ENCODE results near the gene CAP1.

Gene CAP1

DNA sequence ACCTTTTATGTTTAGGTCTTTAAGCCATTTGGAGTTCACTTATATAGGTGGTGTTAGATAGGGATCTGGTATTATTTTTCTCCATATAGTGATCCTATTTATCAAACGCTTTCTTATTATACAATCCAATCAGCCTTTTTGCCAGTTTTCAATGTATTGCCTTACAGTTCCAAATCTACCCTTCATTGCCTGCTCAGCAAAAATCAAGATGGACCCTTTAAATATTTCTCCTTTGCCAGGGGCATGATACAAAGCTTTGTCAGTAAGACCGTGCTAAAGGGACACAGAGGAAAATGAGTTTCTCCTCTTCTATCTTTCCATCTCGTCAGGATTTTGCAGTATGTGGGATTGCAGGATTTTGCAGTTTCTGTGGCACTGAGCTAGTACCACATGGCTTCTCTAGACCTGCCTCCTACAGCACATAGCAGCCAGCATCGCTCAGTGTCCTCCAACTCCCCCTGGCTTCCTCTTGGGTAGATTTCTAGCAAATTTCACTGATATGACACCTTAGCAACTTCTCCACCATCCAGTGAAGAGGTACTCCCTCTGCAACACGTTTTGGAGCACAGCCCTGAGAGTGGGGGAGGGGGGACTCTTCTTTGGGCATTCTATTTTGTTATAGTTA lies 22.5 kb upstream of the CAP1 start:
- no peaks in the 10 kb centered on the region for H3K27me3 ChIP-seq (replicated peaks in 2 of 5; ENCODE audit: control insufficient read depth in 4 of 5, insufficient read depth in 5 of 5, low read length in 4 of 5)
- ChIA-PET CTCF (interaction anchor here (1.0 kb wide), 1 partner anchor 14 kb away, joined by 4 read pairs; no protein-coding TSS in a partner anchor), POLR2A (no interaction called here)
- H3K36me3 ChIP-seq (ENCODE audit: control insufficient read depth in 4 of 4, insufficient read depth in 4 of 4, low read length in 3 of 4), result no peaks in the 10 kb centered on the region
- no peak overlapping the region for H3K27ac ChIP-seq (ENCODE audit: insufficient read depth in 1 of 2, low read depth in 1 of 2, low read length in 2 of 2, poor library complexity in 1 of 2, severe bottlenecking in 2 of 2)
- no peak for DNase-seq
- H3K9me3 ChIP-seq (ENCODE audit: control extremely low read depth in 1 of 5, control insufficient read depth in 4 of 5, insufficient read depth in 2 of 5, low read depth in 1 of 5, low read length in 4 of 5), result peaks cover 0 to 2% (median 0%) of the 10 kb centered on the region in 5 experiments
- H3K4me3 ChIP-seq (ENCODE audit: control insufficient read depth in 1 of 7, extremely low read depth in 1 of 7, insufficient read depth in 4 of 7, low read depth in 2 of 7, low read length in 6 of 7), result no peak overlapping the region
- H3K4me1 ChIP-seq (ENCODE audit: control extremely low read depth in 1 of 4, control insufficient read depth in 4 of 4, insufficient read depth in 4 of 4, low read length in 3 of 4), result peaks cover 2 to 22% (median 12%) of the 10 kb centered on the region in 4 experiments
- WGBS (ENCODE audit: insufficient coverage), result 90% methylated on average over 2 of the region's 5 CpGs

DNA sequence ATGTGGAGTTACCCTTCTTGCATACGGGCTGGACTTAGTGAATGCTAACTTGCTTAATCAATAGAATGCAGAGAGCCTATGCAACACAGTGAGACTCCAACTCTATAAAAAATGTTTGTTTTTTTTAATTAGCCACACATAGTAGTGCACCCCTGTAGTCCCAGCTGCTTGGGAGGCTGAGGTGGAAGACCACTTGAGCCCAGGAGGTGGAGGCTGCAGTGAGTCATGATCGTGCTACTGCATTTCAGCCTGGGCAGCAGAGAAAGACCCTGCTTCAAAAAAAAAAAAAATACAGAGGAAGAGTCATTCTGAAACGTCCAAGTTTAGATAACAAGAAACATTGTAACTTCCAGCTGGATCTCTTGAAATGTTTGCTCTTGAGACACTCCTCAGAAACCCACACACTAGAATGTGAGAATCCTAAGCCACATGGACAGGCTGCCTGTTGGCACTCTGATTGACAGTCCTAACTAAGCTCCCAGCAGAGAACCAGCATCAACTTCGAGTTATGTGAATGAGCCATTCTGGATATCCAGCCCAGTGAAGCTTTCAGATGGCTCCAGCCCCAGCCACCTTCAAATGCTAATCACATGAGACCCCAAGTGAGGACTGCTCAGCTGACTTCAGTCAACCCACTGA lies 20.0 kb upstream of the CAP1 start:
- DNase-seq, result no peak
- Histone ChIP-seq H3K4me1 (ENCODE audit: control extremely low read depth in 1 of 4, control insufficient read depth in 4 of 4, insufficient read depth in 4 of 4, low read length in 3 of 4) (peaks cover 0 to 3% (median 0%) of the 10 kb centered on the region in 4 experiments), H3K36me3 (ENCODE audit: control insufficient read depth in 4 of 4, insufficient read depth in 4 of 4, low read length in 3 of 4) (no peaks in the 10 kb centered on the region), H3K4me3 (ENCODE audit: control insufficient read depth in 1 of 7, extremely low read depth in 1 of 7, insufficient read depth in 4 of 7, low read depth in 2 of 7, low read length in 6 of 7) (no peak overlapping the region), H3K27ac (ENCODE audit: insufficient read depth in 1 of 2, low read depth in 1 of 2, low read length in 2 of 2, poor library complexity in 1 of 2, severe bottlenecking in 2 of 2) (no peak overlapping the region), H3K9me3 (ENCODE audit: control extremely low read depth in 1 of 5, control insufficient read depth in 4 of 5, insufficient read depth in 2 of 5, low read depth in 1 of 5, low read length in 4 of 5) (peaks cover 0 to 5% (median 0%) of the 10 kb centered on the region in 5 experiments), H3K27me3 (replicated peaks in 2 of 5; ENCODE audit: control insufficient read depth in 4 of 5, insufficient read depth in 5 of 5, low read length in 4 of 5) (no peaks in the 10 kb centered on the region)
- CTCF ChIA-PET, result interaction anchor here (1.0 to 1.4 kb wide), 3 partner anchors 10 to 102 kb away, joined by 4 to 5 read pairs (median 5); no protein-coding TSS in a partner anchor
- WGBS (ENCODE audit: insufficient coverage), result 89% methylated on average over 1 of the region's 4 CpGs
- POLR2A ChIA-PET, result interaction anchor here (0.6 kb wide), 1 partner anchor 196 kb away, joined by 3 read pairs; no protein-coding TSS in a partner anchor

DNA sequence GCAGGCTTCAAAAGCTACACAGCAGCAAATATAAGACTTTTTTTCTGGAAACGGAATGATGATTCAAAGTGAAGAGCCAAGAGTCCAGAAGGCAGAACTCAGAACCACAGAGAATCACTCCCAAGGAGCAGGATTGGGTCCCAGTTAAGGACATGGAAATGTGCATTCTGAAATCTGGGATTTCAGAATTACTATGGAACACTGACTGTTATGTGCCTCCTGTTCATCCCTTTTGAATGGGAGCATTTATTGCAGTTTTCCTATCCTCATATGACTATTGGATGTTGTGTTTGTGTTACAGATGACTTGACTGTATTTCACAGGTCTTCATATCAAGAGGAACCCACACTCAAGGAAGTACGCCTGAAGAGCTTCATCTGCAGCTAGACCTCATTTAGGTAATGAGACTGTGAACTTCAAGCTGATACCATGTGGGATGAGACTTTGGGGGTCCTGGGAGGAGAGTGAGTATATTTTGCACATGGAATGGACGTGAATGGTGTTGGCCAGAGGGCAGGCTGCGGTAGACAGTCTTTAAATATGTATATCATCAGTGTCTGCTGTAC lies 17.1 kb upstream of the CAP1 start:
- H3K36me3 ChIP-seq (ENCODE audit: control insufficient read depth in 4 of 4, insufficient read depth in 4 of 4, low read length in 3 of 4), result no peaks in the 10 kb centered on the region
- DNase-seq, result no peak
- CTCF ChIA-PET, result interaction anchor here (2.7 to 3.0 kb wide), 2 partner anchors 8 to 9 kb away, joined by 8 to 12 read pairs; no protein-coding TSS in a partner anchor
- POLR2A ChIA-PET, result no interaction called here
- H3K27ac ChIP-seq (ENCODE audit: insufficient read depth in 1 of 2, low read depth in 1 of 2, low read length in 2 of 2, poor library complexity in 1 of 2, severe bottlenecking in 2 of 2), result no peak overlapping the region
- 100% methylated on average over 2 of the region's 4 CpGs for WGBS (ENCODE audit: insufficient coverage)
- H3K4me3 ChIP-seq (ENCODE audit: control insufficient read depth in 1 of 7, extremely low read depth in 1 of 7, insufficient read depth in 4 of 7, low read depth in 2 of 7, low read length in 6 of 7), result no peak overlapping the region
- H3K27me3 ChIP-seq (replicated peaks in 2 of 5; ENCODE audit: control insufficient read depth in 4 of 5, insufficient read depth in 5 of 5, low read length in 4 of 5), result no peaks in the 10 kb centered on the region
- H3K4me1 ChIP-seq (ENCODE audit: control extremely low read depth in 1 of 4, control insufficient read depth in 4 of 4, insufficient read depth in 4 of 4, low read length in 3 of 4), result no peaks in the 10 kb centered on the region
- peaks cover 0 to 8% (median 3%) of the 10 kb centered on the region in 5 experiments for H3K9me3 ChIP-seq (ENCODE audit: control extremely low read depth in 1 of 5, control insufficient read depth in 4 of 5, insufficient read depth in 2 of 5, low read depth in 1 of 5, low read length in 4 of 5)

DNA sequence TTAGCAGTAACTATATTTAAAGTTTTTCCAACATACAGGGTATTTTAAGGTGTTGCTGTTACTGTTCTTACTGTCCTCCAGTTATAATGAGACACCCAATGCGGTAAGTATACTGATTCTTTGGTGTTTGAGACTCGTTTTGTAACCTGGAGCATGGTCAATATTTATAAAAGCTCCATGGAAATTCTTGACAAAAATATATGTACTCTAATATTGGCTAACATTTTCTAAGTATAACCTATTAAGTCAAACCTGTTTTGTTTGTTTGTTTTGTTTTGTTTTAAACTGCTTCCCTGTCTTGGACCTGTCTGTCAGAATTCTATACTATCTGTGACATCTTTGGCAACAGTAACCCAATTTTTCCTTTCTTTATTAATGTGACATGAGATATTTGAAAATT lies 15.9 kb upstream of the CAP1 start:
- H3K27ac ChIP-seq (ENCODE audit: insufficient read depth in 1 of 2, low read depth in 1 of 2, low read length in 2 of 2, poor library complexity in 1 of 2, severe bottlenecking in 2 of 2), result no peak overlapping the region
- no peaks in the 10 kb centered on the region for H3K36me3 ChIP-seq (ENCODE audit: control insufficient read depth in 4 of 4, insufficient read depth in 4 of 4, low read length in 3 of 4)
- H3K4me1 ChIP-seq (ENCODE audit: control extremely low read depth in 1 of 4, control insufficient read depth in 4 of 4, insufficient read depth in 4 of 4, low read length in 3 of 4), result peaks cover 0 to 6% (median 5%) of the 10 kb centered on the region in 4 experiments
- H3K27me3 ChIP-seq (replicated peaks in 2 of 5; ENCODE audit: control insufficient read depth in 4 of 5, insufficient read depth in 5 of 5, low read length in 4 of 5), result no peaks in the 10 kb centered on the region
- no peak for DNase-seq
- CTCF ChIA-PET, result interaction anchor here (0.7 to 3.0 kb wide), 4 partner anchors 10 to 210 kb away, joined by 3 to 8 read pairs (median 4); no protein-coding TSS in a partner anchor
- no CpG with 5 or more reads among the region's 2 CpGs for WGBS (ENCODE audit: insufficient coverage)
- POLR2A ChIA-PET, result interaction anchor here (0.5 kb wide), 1 partner anchor 102 kb away, joined by 4 read pairs; no protein-coding TSS in a partner anchor
- peaks cover 0 to 8% (median 3%) of the 10 kb centered on the region in 5 experiments for H3K9me3 ChIP-seq (ENCODE audit: control extremely low read depth in 1 of 5, control insufficient read depth in 4 of 5, insufficient read depth in 2 of 5, low read depth in 1 of 5, low read length in 4 of 5)
- H3K4me3 ChIP-seq (ENCODE audit: control insufficient read depth in 1 of 7, extremely low read depth in 1 of 7, insufficient read depth in 4 of 7, low read depth in 2 of 7, low read length in 6 of 7), result no peak overlapping the region

DNA sequence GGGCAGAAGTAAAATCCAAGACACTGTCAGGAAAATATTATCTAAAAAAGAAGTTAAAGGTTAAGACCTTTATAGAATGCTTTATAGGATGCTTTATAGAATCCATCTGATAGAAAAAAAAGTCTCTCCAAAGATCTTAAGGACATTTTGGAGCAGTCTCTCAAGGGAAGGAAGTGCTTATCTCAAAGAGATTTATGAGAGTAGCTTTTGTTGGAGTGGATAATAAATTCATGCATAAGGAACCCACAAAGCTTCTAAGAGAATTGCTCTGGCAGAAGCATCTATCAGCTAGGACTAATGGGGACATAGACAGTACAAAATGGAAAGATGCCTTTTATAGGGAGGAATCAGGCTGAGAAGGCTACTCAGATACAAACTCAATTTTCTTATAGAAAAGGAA lies 12.9 kb upstream of the CAP1 start:
- Histone ChIP-seq H3K36me3 (ENCODE audit: control insufficient read depth in 4 of 4, insufficient read depth in 4 of 4, low read length in 3 of 4) (no peaks in the 10 kb centered on the region), H3K4me3 (ENCODE audit: control insufficient read depth in 1 of 7, extremely low read depth in 1 of 7, insufficient read depth in 4 of 7, low read depth in 2 of 7, low read length in 6 of 7) (no peak overlapping the region), H3K9me3 (ENCODE audit: control extremely low read depth in 1 of 5, control insufficient read depth in 4 of 5, insufficient read depth in 2 of 5, low read depth in 1 of 5, low read length in 4 of 5) (peaks cover 0 to 8% (median 3%) of the 10 kb centered on the region in 5 experiments), H3K27me3 (replicated peaks in 2 of 5; ENCODE audit: control insufficient read depth in 4 of 5, insufficient read depth in 5 of 5, low read length in 4 of 5) (no peaks in the 10 kb centered on the region), H3K27ac (ENCODE audit: insufficient read depth in 1 of 2, low read depth in 1 of 2, low read length in 2 of 2, poor library complexity in 1 of 2, severe bottlenecking in 2 of 2) (no peak overlapping the region), H3K4me1 (ENCODE audit: control extremely low read depth in 1 of 4, control insufficient read depth in 4 of 4, insufficient read depth in 4 of 4, low read length in 3 of 4) (peaks cover 4 to 17% (median 16%) of the 10 kb centered on the region in 4 experiments)
- DNase-seq, result no peak
- CTCF ChIA-PET, result interaction anchor here (0.8 to 8.6 kb wide), 6 partner anchors 13 to 311 kb away, joined by 3 to 63 read pairs (median 4); no protein-coding TSS in a partner anchor
- POLR2A ChIA-PET, result no interaction called here

DNA sequence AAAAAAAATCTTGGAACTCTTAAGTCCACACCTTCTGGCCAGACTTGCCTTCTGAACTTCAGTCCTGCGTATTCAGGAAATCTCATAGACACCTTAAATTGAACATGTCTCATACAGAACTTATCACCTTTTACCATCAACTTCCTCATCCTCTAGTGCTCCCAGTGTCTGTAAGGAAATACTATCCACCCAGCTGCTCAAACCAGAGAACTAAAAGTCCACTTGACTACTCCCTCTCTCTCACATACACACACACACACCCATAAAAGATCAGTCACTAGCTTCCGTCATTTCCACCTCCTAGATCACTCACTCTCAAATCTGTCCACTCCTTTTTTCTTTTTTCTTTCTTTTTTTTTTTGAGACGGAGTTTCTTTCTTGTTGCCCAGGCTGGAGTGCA lies 10.9 kb upstream of the CAP1 start:
- WGBS (ENCODE audit: insufficient coverage), result 3% methylated on average over 3 of the region's 3 CpGs
- no peaks in the 10 kb centered on the region for H3K36me3 ChIP-seq (ENCODE audit: control insufficient read depth in 4 of 4, insufficient read depth in 4 of 4, low read length in 3 of 4)
- H3K9me3 ChIP-seq (ENCODE audit: control extremely low read depth in 1 of 5, control insufficient read depth in 4 of 5, insufficient read depth in 2 of 5, low read depth in 1 of 5, low read length in 4 of 5), result peaks cover 0 to 5% (median 0%) of the 10 kb centered on the region in 5 experiments
- H3K27ac ChIP-seq (ENCODE audit: insufficient read depth in 1 of 2, low read depth in 1 of 2, low read length in 2 of 2, poor library complexity in 1 of 2, severe bottlenecking in 2 of 2), result no peak overlapping the region
- peak in 2 of 3 donors; percentile 63 to 76 for DNase-seq
- H3K4me1 ChIP-seq (ENCODE audit: control extremely low read depth in 1 of 4, control insufficient read depth in 4 of 4, insufficient read depth in 4 of 4, low read length in 3 of 4), result peaks cover 14 to 34% (median 27%) of the 10 kb centered on the region in 4 experiments
- no peak overlapping the region for H3K4me3 ChIP-seq (ENCODE audit: control insufficient read depth in 1 of 7, extremely low read depth in 1 of 7, insufficient read depth in 4 of 7, low read depth in 2 of 7, low read length in 6 of 7)
- CTCF ChIA-PET, result interaction anchor here (1.6 to 8.6 kb wide), 4 partner anchors 42 to 110 kb away, joined by 3 to 63 read pairs (median 12); no protein-coding TSS in a partner anchor
- no peaks in the 10 kb centered on the region for H3K27me3 ChIP-seq (replicated peaks in 2 of 5; ENCODE audit: control insufficient read depth in 4 of 5, insufficient read depth in 5 of 5, low read length in 4 of 5)
- POLR2A ChIA-PET, result interaction anchor here (0.7 to 0.8 kb wide), 2 partner anchors 11 to 46 kb away, joined by 3 read pairs; partner anchors contain the start of gene CAP1
